Progenitor cell of endocrine pancreas (in vitro differentiated cells): ENCODE results near the gene NMRK2. TPM values are rescaled to one million over a fixed set of nuclear protein-coding genes. Genes with fewer than 3 reads are reported as not detected.

Experiments
- DNase-seq: peaks from one replicate; pipeline ENCODE4 v3.0.0; 2021; ENCODE audit warnings: low spot score; ENCODE audit not compliant: unreplicated experiment
- H3K27ac Mint-ChIP-seq: 2 replicates; pipeline ENCODE4 v1.8.0; 2021; ENCODE audit warnings: mild to moderate bottlenecking, moderate library complexity, mixed read lengths
- H3K27me3 Mint-ChIP-seq: 2 replicates; pipeline ENCODE4 v1.8.0; 2021; ENCODE audit warnings: mixed read lengths
- H3K36me3 Mint-ChIP-seq: 2 replicates; pipeline ENCODE4 v1.8.0; 2022; ENCODE audit warnings: mixed read lengths; ENCODE audit not compliant: insufficient read depth
- H3K4me1 Mint-ChIP-seq: 2 replicates; pipeline ENCODE4 v1.8.0; 2021; ENCODE audit warnings: low read depth, mixed read lengths
- H3K4me3 Mint-ChIP-seq: 2 replicates; pipeline ENCODE4 v1.8.0; 2021; ENCODE audit warnings: low read depth, mild to moderate bottlenecking, moderate library complexity, mixed read lengths
- H3K9me3 Mint-ChIP-seq: 2 replicates; pipeline ENCODE4 v1.8.0; 2021; ENCODE audit warnings: low read depth, mixed read lengths
- total RNA-seq: library from RNA; stranded (reverse); gene quantifications from 2 replicates; pipeline ENCODE4 v1.2.1, GENCODE V29; 2021
- TF ChIP-seq, protein P1 (sequence below): fragments of 200-600 bp; sonication (generic); IDR thresholded peaks from one replicate; pipeline ENCODE4 v1.5.0; 2021; ENCODE audit warnings: antibody characterized with exemption, mild to moderate bottlenecking; ENCODE audit not compliant: unreplicated experiment

Gene NMRK2
- total RNA-seq, 1 donor from 2014 or later = 1.4 TPM

GRCh38 chr19:3980353-3981251, 47.7 kb downstream of the NMRK2 start:
- TF ChIP-seq, protein P1, sequence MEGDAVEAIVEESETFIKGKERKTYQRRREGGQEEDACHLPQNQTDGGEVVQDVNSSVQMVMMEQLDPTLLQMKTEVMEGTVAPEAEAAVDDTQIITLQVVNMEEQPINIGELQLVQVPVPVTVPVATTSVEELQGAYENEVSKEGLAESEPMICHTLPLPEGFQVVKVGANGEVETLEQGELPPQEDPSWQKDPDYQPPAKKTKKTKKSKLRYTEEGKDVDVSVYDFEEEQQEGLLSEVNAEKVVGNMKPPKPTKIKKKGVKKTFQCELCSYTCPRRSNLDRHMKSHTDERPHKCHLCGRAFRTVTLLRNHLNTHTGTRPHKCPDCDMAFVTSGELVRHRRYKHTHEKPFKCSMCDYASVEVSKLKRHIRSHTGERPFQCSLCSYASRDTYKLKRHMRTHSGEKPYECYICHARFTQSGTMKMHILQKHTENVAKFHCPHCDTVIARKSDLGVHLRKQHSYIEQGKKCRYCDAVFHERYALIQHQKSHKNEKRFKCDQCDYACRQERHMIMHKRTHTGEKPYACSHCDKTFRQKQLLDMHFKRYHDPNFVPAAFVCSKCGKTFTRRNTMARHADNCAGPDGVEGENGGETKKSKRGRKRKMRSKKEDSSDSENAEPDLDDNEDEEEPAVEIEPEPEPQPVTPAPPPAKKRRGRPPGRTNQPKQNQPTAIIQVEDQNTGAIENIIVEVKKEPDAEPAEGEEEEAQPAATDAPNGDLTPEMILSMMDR = no peak
- H3K9me3 Mint-ChIP-seq = no peaks in the 10 kb centered on the region
- no peak overlapping the region for H3K27ac Mint-ChIP-seq
- no peak overlapping the region for H3K4me3 Mint-ChIP-seq
- H3K4me1 Mint-ChIP-seq = peaks cover 17% of the 10 kb centered on the region
- H3K36me3 Mint-ChIP-seq = peaks cover 34% of the 10 kb centered on the region
- DNase-seq = no peak
- H3K27me3 Mint-ChIP-seq = no peaks in the 10 kb centered on the region

DNA sequence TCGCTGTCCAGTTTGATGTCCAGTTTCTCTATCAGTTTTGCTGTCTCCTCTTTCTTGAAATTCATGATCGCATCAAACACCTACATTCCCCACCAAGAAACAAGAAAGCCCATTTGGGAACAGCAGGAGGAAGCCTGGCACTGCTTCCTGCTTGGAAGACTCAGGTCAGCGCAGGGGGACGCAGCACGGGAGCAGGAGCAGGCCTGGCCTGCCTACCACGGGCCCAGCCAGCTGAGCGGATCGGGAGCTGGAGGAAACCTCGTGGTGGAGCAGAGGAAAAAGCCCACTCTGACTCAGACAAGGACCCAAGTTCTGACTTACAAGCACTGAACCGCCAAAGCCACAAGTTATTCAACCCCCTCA, 48.5 kb downstream of the NMRK2 start:
- Mint-ChIP-seq H3K4me3 (no peak overlapping the region), H3K27ac (peak overlapping the region; percentile 88), H3K36me3 (peaks cover 34% of the 10 kb centered on the region), H3K9me3 (no peaks in the 10 kb centered on the region), H3K4me1 (peaks cover 18% of the 10 kb centered on the region), H3K27me3 (no peaks in the 10 kb centered on the region)
- TF ChIP-seq, protein P1 = no peak
- DNase-seq = no peak

DNA sequence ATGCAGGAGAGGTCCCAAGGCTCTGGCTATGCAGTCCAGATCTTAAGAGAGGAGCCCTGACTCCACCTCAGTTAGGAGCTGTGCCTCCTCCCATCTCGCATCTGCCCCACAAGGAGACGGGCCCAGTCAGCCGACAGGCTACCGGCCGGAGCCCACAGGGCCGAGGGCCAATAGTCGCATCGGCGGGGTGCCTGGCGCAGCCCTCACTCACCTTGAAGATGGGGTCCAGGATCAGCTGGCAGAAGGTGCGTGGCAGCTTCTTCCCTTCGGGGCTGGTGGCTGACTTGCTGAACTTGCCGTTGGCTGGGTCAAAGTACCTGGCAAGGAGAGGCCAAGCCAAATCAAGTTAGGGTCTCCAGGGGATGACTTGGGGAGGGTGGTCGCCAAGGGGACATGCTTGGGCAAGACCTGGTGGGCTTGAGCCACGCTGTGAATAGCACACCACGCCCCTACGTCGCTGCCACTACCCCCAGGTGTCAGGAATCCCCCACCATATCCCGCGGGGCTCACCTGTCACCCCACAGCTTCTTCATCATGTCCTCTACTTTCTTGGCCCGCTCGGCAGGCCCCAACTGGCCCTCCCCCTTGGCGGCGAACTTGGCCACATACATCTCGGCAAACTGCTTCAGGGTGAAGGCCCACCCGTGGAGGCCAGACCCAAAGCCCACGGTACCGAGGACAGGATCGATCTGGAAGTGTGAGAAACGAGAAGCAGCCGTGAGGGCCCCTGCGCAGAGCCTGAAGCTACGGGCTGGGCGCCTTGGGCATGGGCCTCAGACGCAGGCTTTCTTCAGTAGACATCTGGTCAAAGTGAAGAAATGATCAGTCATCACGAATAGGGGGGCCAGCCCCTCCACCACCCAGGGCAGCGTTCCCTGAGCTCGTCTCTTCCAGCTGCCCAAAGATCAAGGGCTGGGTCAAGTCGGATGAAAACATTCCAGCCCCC, 49.1 kb downstream of the NMRK2 start:
- DNase-seq = no peak
- peak overlapping the region; percentile 46 for H3K4me3 Mint-ChIP-seq
- no peaks in the 10 kb centered on the region for H3K9me3 Mint-ChIP-seq
- TF ChIP-seq, protein P1 = no peak
- no peaks in the 10 kb centered on the region for H3K27me3 Mint-ChIP-seq
- H3K27ac Mint-ChIP-seq = peak overlapping the region; percentile 88
- H3K36me3 Mint-ChIP-seq = peaks cover 33% of the 10 kb centered on the region
- H3K4me1 Mint-ChIP-seq = peaks cover 23% of the 10 kb centered on the region

GRCh38 chr19:3982701-3983541, 50.1 kb downstream of the NMRK2 start:
- no peaks in the 10 kb centered on the region for H3K27me3 Mint-ChIP-seq
- DNase-seq = no peak
- H3K36me3 Mint-ChIP-seq = peaks cover 32% of the 10 kb centered on the region
- peak overlapping the region; percentile 99 for H3K27ac Mint-ChIP-seq
- TF ChIP-seq, protein P1 = no peak
- H3K4me3 Mint-ChIP-seq = peak overlapping the region; percentile 98
- H3K4me1 Mint-ChIP-seq = peaks cover 23% of the 10 kb centered on the region
- H3K9me3 Mint-ChIP-seq = no peaks in the 10 kb centered on the region

GRCh38 chr19:3983542-3983914, 50.7 kb downstream of the NMRK2 start:
- TF ChIP-seq, protein P1 = no peak
- Mint-ChIP-seq H3K4me3 (peak overlapping the region; percentile 98), H3K27me3 (no peaks in the 10 kb centered on the region), H3K4me1 (peaks cover 23% of the 10 kb centered on the region), H3K27ac (peak overlapping the region; percentile 99), H3K36me3 (peaks cover 29% of the 10 kb centered on the region), H3K9me3 (no peaks in the 10 kb centered on the region)
- DNase-seq = no peak
